GM12878 (cell line): ENCODE data around the gene TRAP1. TPM values are rescaled to one million over a fixed set of nuclear protein-coding genes. Genes with fewer than 3 reads are reported as not detected.

Experiments used
- BHLHE40 ChIP-seq, 2 experiments: fragments of 450-650 bp in 1 of 2; IDR thresholded peaks; 2 replicates each; pipeline ENCODE4 v1.6.1; 2011 to 2017; ENCODE audit warnings: low read depth in 2 of 2, borderline replicate concordance in 1 of 2, improper control_type of control experiment in 1 of 2, low read length in 1 of 2, mild to moderate bottlenecking in 1 of 2
- CEBPB ChIP-seq, 2 experiments: fragments of 150-350 bp in 1 of 2; IDR thresholded peaks; 2 replicates each; pipeline ENCODE4 v1.6.1; 2012 to 2014; ENCODE audit warnings: low read depth in 2 of 2, low read length in 2 of 2, borderline replicate concordance in 1 of 2, inconsistent platforms in 1 of 2
- CHD2 ChIP-seq: IDR thresholded peaks from 2 replicates; pipeline ENCODE4 v1.6.1; 2011; ENCODE audit warnings: low read depth, low read length, improper control_type of control experiment, borderline replicate concordance
- CREB1 ChIP-seq: IDR thresholded peaks from 2 replicates; pipeline ENCODE4 v1.6.1; 2012; ENCODE audit warnings: low read depth, mild to moderate bottlenecking, inconsistent platforms
- CUX1 ChIP-seq: IDR thresholded peaks from 2 replicates; pipeline ENCODE4 v1.6.1; 2012; ENCODE audit warnings: improper control_type of control experiment, low read depth, low read length; ENCODE audit not compliant: insufficient replicate concordance
- EGR1 ChIP-seq, 2 experiments: IDR thresholded peaks; 1 replicate in 1 of 2; 2 replicates in 1 of 2; pipeline ENCODE4 v1.6.1; 2011 to 2012; ENCODE audit warnings: low read depth in 2 of 2, low read length in 2 of 2, borderline replicate concordance in 1 of 2, mild to moderate bottlenecking in 1 of 2, moderate library complexity in 1 of 2
- EP300 ChIP-seq, 2 experiments: fragments of 150-350 bp in 1 of 2; IDR thresholded peaks; 2 replicates each; pipeline ENCODE4 v1.6.1; 2011 to 2012; ENCODE audit warnings: low read depth in 2 of 2, low read length in 2 of 2, borderline replicate concordance in 1 of 2, improper control_type of control experiment in 1 of 2, inconsistent platforms in 1 of 2; ENCODE audit not compliant: control insufficient read depth in 1 of 2
- ETV6 ChIP-seq, 2 experiments: fragments of 450-650 bp in 1 of 2; IDR thresholded peaks in 1 of 2; conservative IDR thresholded peaks in 1 of 2; 2 replicates each; pipeline ENCODE4 v1.6.1; 2014; ENCODE audit warnings: antibody characterized with exemption in 1 of 2, borderline replicate concordance in 1 of 2, low read depth in 1 of 2, mild to moderate bottlenecking in 1 of 2, moderate library complexity in 1 of 2
- IRF4 ChIP-seq: IDR thresholded peaks from 2 replicates; pipeline ENCODE4 v1.6.1; 2011; ENCODE audit warnings: low read depth, low read length
- JUNB ChIP-seq: IDR thresholded peaks from 2 replicates; pipeline ENCODE4 v1.6.1; 2016; ENCODE audit warnings: antibody characterized with exemption, mild to moderate bottlenecking
- MEF2B ChIP-seq: fragments of 450-650 bp; IDR thresholded peaks from 2 replicates; pipeline ENCODE4 v1.6.1; 2018; ENCODE audit warnings: mild to moderate bottlenecking, moderate library complexity; ENCODE audit not compliant: partially characterized antibody, poor library complexity, severe bottlenecking
- NBN ChIP-seq: fragments of 450-650 bp; IDR thresholded peaks from 2 replicates; pipeline ENCODE4 v1.6.1; 2016
- RAD21 ChIP-seq: IDR thresholded peaks from 2 replicates; pipeline ENCODE4 v1.6.1; 2011; ENCODE audit warnings: mild to moderate bottlenecking, low read depth, low read length, moderate library complexity; ENCODE audit not compliant: insufficient read depth
- RBBP5 ChIP-seq: fragments of 200-600 bp; sonication (generic); conservative IDR thresholded peaks from 2 replicates; pipeline ENCODE4 v1.6.1; 2016
- RUNX3 ChIP-seq: IDR thresholded peaks from 2 replicates; pipeline ENCODE4 v1.6.1; 2012; ENCODE audit warnings: low read length, inconsistent platforms
- SKIL ChIP-seq: fragments of 450-650 bp; IDR thresholded peaks from 2 replicates; pipeline ENCODE4 v1.6.1; 2017; ENCODE audit warnings: mild to moderate bottlenecking, low read depth, inconsistent platforms; ENCODE audit not compliant: poor library complexity, severe bottlenecking
- SP1 ChIP-seq: IDR thresholded peaks from one replicate; pipeline ENCODE4 v1.6.1; 2011; ENCODE audit warnings: low read depth, low read length
- SREBF1 ChIP-seq: IDR thresholded peaks from 2 replicates; pipeline ENCODE4 v1.6.1; 2012; ENCODE audit warnings: mild to moderate bottlenecking, low read length
- SREBF2 ChIP-seq: IDR thresholded peaks from 2 replicates; pipeline ENCODE4 v1.6.1; 2012; ENCODE audit warnings: mild to moderate bottlenecking, low read length
- ZNF217 ChIP-seq: fragments of 450-650 bp; IDR thresholded peaks from 2 replicates; pipeline ENCODE4 v1.6.1; 2017; ENCODE audit warnings: antibody characterized with exemption, mild to moderate bottlenecking
- ZNF24 ChIP-seq: fragments of 450-650 bp; IDR thresholded peaks from 2 replicates; pipeline ENCODE4 v1.6.1; 2017; ENCODE audit warnings: antibody characterized with exemption, mild to moderate bottlenecking
- polyA plus RNA-seq, 11 experiments: library from polyadenylated mRNA; depleted of rRNA in 4 of 11; unstranded in 6 of 11; stranded (reverse) in 5 of 11; fragments of >200 nt; fragmentation: Nextera tagmentation in 4 of 11; fragmentation: Illumina TruSeq in 1 of 11; extraction: Ambion mirVana in 4 of 11; extraction: Trizol in 1 of 11; gene quantifications; 1 replicate in 1 of 11; 2 replicates in 10 of 11; pipeline versions ENCODE4 v1.2.1 to v1.2.3, GENCODE V29; 2011 to 2016; ENCODE audit warnings: inconsistent platforms in 2 of 11, missing spikeins in 2 of 11, low read depth in 1 of 11
- total RNA-seq, 4 experiments: library from RNA; depleted of rRNA in 3 of 4; stranded (reverse); fragments of >200 nt in 3 of 4; fragmentation: Illumina TruSeq in 1 of 4; extraction: Trizol in 1 of 4; gene quantifications; 2 replicates each; pipeline versions ENCODE4 v1.2.1 to v1.2.3, GENCODE V29; 2013 to 2021

The TRAP1 gene
- total and polyA plus RNA-seq, 10 of the 15 experiments (the other 5 are each of a cell fraction or from before 2014, with no cell fraction given): 16.3 to 442 (median 241) TPM

GRCh38 chr16:3625911-3626732 lies 91.2 kb downstream of the TRAP1 start (continued):
- no peak for TF ChIP-seq SKIL
- no peak for TF ChIP-seq NBN
- 0 out of 2 replicates have a peak, but pooled peaks have one; percentile 17 for TF ChIP-seq IRF4
- TF ChIP-seq EGR1 (IDR thresholded peaks at IDR 0.05; ENCODE audit: borderline replicate concordance in 1 of 2, low read depth in 2 of 2, low read length in 2 of 2): no peak
- 0 out of 2 replicates have a peak, but pooled peaks have one; percentile 55 for TF ChIP-seq ZNF217
- no peak for TF ChIP-seq CHD2
- no peak for TF ChIP-seq SREBF1
- TF ChIP-seq ZNF24: no peak
- TF ChIP-seq RBBP5: 0 out of 2 replicates have a peak, but pooled peaks have one; percentile 71
- TF ChIP-seq CUX1: no peak
- TF ChIP-seq CEBPB (IDR thresholded peaks at IDR 0.05; ENCODE audit: borderline replicate concordance in 1 of 2, low read depth in 2 of 2, low read length in 2 of 2): no peak
- TF ChIP-seq CREB1: no peak
- TF ChIP-seq SREBF2: no peak
- TF ChIP-seq MEF2B: peak; percentile 19
- peak; percentile 93 for TF ChIP-seq RUNX3
- TF ChIP-seq EP300 (IDR thresholded peaks at IDR 0.05; ENCODE audit: borderline replicate concordance in 1 of 2, control insufficient read depth in 1 of 2, low read depth in 2 of 2, low read length in 2 of 2): 0 out of 4 replicates have a peak, but pooled peaks of 1 of the 2 experiments have one; percentile 43
- peak; percentile 18; the same call in 1 of the 2 replicates for TF ChIP-seq JUNB
- peak in 1 of 2 experiments; percentile 15; a peak in 2 of 4 replicates for TF ChIP-seq BHLHE40 (IDR thresholded peaks at IDR 0.05; ENCODE audit: borderline replicate concordance in 1 of 2, low read depth in 2 of 2, low read length in 1 of 2)
- peak; percentile 41 for TF ChIP-seq SP1
- peak; percentile 43; the same call in 1 of the 2 replicates for TF ChIP-seq RAD21
- no peak for TF ChIP-seq ETV6 (conservative IDR thresholded peaks at IDR 0.05 in 1 of 2, IDR thresholded peaks at IDR 0.05 in 1 of 2; ENCODE audit: borderline replicate concordance in 1 of 2, low read depth in 1 of 2)
